Left ventricle myocardium inferior (tissue), 1 donor: ENCODE results near the gene IL1RL2. TPM values are rescaled to one million over a fixed set of nuclear protein-coding genes. Genes with fewer than 3 reads are reported as not detected.
A peak's percentile ranks its signal among the peaks of the same experiment; 100 is the strongest.

ENCODE experiments used
- DNase-seq: peaks from one replicate; pipeline ENCODE4 v3.0.0-alpha.2; 2020
- H3K27ac ChIP-seq: fragments of 200-600 bp; replicated peaks from 2 replicates; pipeline ENCODE4 v1.8.0; 2021
- H3K27me3 ChIP-seq: fragments of 200-600 bp; 2 replicates; pipeline ENCODE4 v1.8.0; 2021; ENCODE audit warnings: low read depth
- H3K36me3 ChIP-seq: fragments of 200-600 bp; 2 replicates; pipeline ENCODE4 v1.8.0; 2021
- H3K4me1 ChIP-seq: fragments of 200-600 bp; 2 replicates; pipeline ENCODE4 v1.8.0; 2021
- H3K4me3 ChIP-seq: fragments of 200-600 bp; 2 replicates; pipeline ENCODE4 v1.8.0; 2021; ENCODE audit warnings: mild to moderate bottlenecking, moderate library complexity
- H3K9me3 ChIP-seq: fragments of 200-600 bp; replicated peaks from 2 replicates; pipeline ENCODE4 v1.8.0; 2021
- intact Hi-C: fragments of 100-400 bp; cut with micrococcal nuclease; formaldehyde crosslinking; loops from one replicate; pipeline ENCODE4 v1.11.0; 2022
- total RNA-seq: library from RNA; stranded (reverse); fragmentation: NEBNext Ultra II Directional; extraction: Animal tissue kit (Norgen Biotek cat#: 25700); gene quantifications from one replicate; pipeline ENCODE4 v1.2.1, GENCODE V29; 2021
- TF ChIP-seq, protein P1 (sequence below): fragments of 200-600 bp; IDR thresholded peaks from 2 replicates; pipeline ENCODE4 v1.8.0; 2021; ENCODE audit warnings: antibody characterized with exemption, mild to moderate bottlenecking, borderline replicate concordance
- donor health status: DM: no; HTN: yes; CAD: no; lungs with severe emphysema.

The IL1RL2 gene
- total RNA-seq, 1 donor from 2014 or later = 0.30 TPM

DNA sequence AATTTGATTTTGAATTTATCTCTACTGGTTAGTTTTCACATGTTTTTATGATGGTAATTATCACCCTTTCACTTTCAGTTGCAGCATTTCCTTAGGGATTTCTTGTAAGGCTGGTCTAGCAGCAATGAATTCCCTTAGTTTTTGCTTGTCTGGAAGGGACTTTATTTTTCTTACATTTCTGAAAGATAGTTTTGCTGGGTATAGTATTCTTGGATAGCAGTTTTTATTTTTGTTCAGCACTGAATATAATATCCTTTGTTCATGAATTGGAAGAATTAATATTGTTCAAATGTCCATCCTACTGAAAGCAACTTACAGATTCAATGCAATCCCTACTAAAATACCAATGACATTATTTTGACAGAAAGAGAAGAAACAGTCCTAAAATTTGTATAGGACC, 30.2 kb downstream of the IL1RL2 start:
- no peak for DNase-seq
- H3K27me3 ChIP-seq = no peaks in the 10 kb centered on the region
- intact Hi-C loops = no loop called here
- H3K27ac ChIP-seq = no peak overlapping the region
- H3K4me3 ChIP-seq = no peak overlapping the region
- TF ChIP-seq, protein P1, sequence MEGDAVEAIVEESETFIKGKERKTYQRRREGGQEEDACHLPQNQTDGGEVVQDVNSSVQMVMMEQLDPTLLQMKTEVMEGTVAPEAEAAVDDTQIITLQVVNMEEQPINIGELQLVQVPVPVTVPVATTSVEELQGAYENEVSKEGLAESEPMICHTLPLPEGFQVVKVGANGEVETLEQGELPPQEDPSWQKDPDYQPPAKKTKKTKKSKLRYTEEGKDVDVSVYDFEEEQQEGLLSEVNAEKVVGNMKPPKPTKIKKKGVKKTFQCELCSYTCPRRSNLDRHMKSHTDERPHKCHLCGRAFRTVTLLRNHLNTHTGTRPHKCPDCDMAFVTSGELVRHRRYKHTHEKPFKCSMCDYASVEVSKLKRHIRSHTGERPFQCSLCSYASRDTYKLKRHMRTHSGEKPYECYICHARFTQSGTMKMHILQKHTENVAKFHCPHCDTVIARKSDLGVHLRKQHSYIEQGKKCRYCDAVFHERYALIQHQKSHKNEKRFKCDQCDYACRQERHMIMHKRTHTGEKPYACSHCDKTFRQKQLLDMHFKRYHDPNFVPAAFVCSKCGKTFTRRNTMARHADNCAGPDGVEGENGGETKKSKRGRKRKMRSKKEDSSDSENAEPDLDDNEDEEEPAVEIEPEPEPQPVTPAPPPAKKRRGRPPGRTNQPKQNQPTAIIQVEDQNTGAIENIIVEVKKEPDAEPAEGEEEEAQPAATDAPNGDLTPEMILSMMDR = no peak
- no peaks in the 10 kb centered on the region for H3K4me1 ChIP-seq
- peaks cover 40% of the 10 kb centered on the region for H3K9me3 ChIP-seq
- H3K36me3 ChIP-seq = peaks cover 4% of the 10 kb centered on the region

DNA sequence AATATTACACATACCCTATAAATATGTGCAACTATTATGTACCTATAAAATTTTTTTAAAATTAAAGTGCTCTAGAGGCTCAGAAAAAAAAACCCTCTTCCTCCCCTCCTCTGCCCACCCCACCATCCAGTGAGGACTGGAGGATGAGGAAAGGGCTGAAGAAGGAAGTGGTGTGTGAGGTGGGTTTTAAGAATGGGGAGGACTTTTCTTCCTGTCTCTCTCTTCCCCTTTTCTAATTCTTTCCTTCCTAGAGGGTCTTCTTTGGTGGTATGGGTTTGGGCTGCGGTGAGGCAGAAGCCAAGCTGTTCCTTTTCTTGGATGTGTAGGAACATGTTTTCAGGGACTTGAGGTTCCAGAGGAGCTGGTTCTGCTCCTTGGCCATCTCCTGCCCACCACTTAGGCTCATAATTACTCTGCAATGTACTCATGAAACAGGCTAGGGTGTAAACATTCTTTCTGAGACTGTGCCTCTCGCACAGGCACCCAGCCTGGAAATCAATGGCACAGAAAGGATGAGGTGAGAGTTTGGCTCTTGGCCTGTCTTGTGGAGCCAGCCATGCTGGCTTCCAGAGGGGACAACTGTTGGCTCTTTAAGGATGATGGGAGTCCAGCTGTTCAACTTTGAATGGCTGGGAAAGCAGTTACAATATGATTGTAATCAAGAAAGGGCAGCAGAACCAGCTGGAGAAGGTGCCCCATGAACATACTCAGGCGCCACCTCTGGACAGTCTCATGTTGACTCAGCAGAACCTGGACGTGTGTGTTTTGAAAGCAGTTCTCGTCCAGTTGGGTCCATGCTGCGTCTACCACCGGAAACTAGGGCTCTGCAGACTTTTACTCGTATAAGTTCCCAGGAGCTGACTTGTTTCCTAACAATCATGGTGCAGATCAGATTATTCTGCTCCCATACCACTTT, 38.3 kb downstream of the IL1RL2 start:
- Histone ChIP-seq H3K36me3 (no peaks in the 10 kb centered on the region), H3K27ac (no peak overlapping the region), H3K4me1 (peaks cover 34% of the 10 kb centered on the region), H3K4me3 (no peak overlapping the region), H3K27me3 (no peaks in the 10 kb centered on the region), H3K9me3 (no peaks in the 10 kb centered on the region)
- no peak for DNase-seq
- intact Hi-C loops = no loop called here
- TF ChIP-seq, protein P1 = no peak

GRCh38 chr2:102226171-102226570, 39.3 kb downstream of the IL1RL2 start:
- H3K27me3 ChIP-seq = no peaks in the 10 kb centered on the region
- intact Hi-C loops = no loop called here
- no peak overlapping the region for H3K4me3 ChIP-seq
- H3K36me3 ChIP-seq = no peaks in the 10 kb centered on the region
- TF ChIP-seq, protein P1 = no peak
- peaks cover 34% of the 10 kb centered on the region for H3K4me1 ChIP-seq
- no peaks in the 10 kb centered on the region for H3K9me3 ChIP-seq
- peak overlapping the region; percentile 90 for H3K27ac ChIP-seq
- DNase-seq = no peak

GRCh38 chr2:102226612-102227391, 40.0 kb downstream of the IL1RL2 start:
- H3K27me3 ChIP-seq = no peaks in the 10 kb centered on the region
- H3K9me3 ChIP-seq = no peaks in the 10 kb centered on the region
- H3K27ac ChIP-seq = peak overlapping the region; percentile 90
- H3K4me3 ChIP-seq = peak overlapping the region; percentile 13
- H3K36me3 ChIP-seq = no peaks in the 10 kb centered on the region
- H3K4me1 ChIP-seq = peaks cover 34% of the 10 kb centered on the region
- no peak for DNase-seq
- TF ChIP-seq, protein P1 = no peak
- intact Hi-C loops = no loop called here

GRCh38 chr2:102229141-102229769, 42.4 kb downstream of the IL1RL2 start:
- no peaks in the 10 kb centered on the region for H3K9me3 ChIP-seq
- peak overlapping the region; percentile 90 for H3K27ac ChIP-seq
- peaks cover 34% of the 10 kb centered on the region for H3K4me1 ChIP-seq
- no peaks in the 10 kb centered on the region for H3K36me3 ChIP-seq
- TF ChIP-seq, protein P1 = no peak
- no peak for DNase-seq
- H3K27me3 ChIP-seq = no peaks in the 10 kb centered on the region
- intact Hi-C loops = no loop called here
- H3K4me3 ChIP-seq = no peak overlapping the region
